ENCODE results near the gene HHAT.

The HHAT gene

DNA sequence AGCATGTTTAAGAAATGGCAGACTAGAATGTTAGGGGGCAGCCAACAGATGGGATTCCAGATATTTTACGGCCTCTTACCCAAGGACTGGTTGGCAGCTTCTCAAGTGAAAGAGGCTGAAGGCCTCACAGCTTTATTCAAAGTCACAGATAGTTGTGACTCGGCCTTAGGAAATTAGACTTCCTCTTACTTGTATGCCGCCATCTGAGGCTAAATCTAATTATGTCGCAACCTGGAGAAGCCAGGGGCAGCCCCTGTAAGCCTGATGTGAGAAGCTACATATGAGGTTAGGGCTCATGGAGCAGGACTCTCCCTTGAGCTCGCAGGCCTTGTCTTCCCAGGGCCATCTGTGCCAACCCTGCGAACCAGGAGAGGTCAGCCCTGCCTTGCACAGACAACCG lies 352.5 kb downstream of the HHAT start:
- Histone ChIP-seq H3K27me3 (ENCODE audit: control insufficient read depth in 1 of 2, insufficient read depth in 1 of 2, low read length in 2 of 2) (no peaks in the 10 kb centered on the region), H2BK5ac (ENCODE audit: low read depth, low read length, poor library complexity, severe bottlenecking) (no peak overlapping the region), H4K8ac (ENCODE audit: low read length) (no peak overlapping the region), H2BK120ac (ENCODE audit: low read depth, low read length) (no peak overlapping the region), H2BK15ac (ENCODE audit: low read depth, poor library complexity, severe bottlenecking) (no peak overlapping the region), H3K4me1 (ENCODE audit: control insufficient read depth, insufficient read depth, low read depth, low read length) (no peaks in the 10 kb centered on the region), H2BK12ac (ENCODE audit: low read length in 2 of 2) (no peak overlapping the region), H3K18ac (ENCODE audit: low read depth in 1 of 2, low read length in 2 of 2) (no peak overlapping the region), H4K91ac (ENCODE audit: low read length) (no peak overlapping the region), H3K79me1 (replicated peaks; ENCODE audit: low read length, poor library complexity, severe bottlenecking) (no peaks in the 10 kb centered on the region), H3K9ac (ENCODE audit: low read length) (no peak overlapping the region), H3K4me3 (ENCODE audit: insufficient read depth in 1 of 2, low read depth in 1 of 2, low read length in 2 of 2) (no peak overlapping the region), H3K4ac (ENCODE audit: low read depth in 1 of 2, low read length in 2 of 2) (no peak overlapping the region), H3K9me3 (ENCODE audit: control insufficient read depth, low read length) (no peaks in the 10 kb centered on the region), H3K27ac (ENCODE audit: low read length, poor library complexity, severe bottlenecking) (no peak overlapping the region), H3K4me2 (ENCODE audit: low read length, poor library complexity, severe bottlenecking) (no peak overlapping the region), H3K36me3 (ENCODE audit: control insufficient read depth in 1 of 2, insufficient read depth in 2 of 2, low read depth in 1 of 2, low read length in 2 of 2) (peaks cover 0 to 33% of the 10 kb centered on the region in 2 experiments), H2AK5ac (ENCODE audit: low read length, severe bottlenecking) (no peak overlapping the region), H3K23ac (ENCODE audit: low read length in 2 of 2) (no peak overlapping the region), H2AFZ (ENCODE audit: low read depth, low read length) (no peak overlapping the region), H3K14ac (ENCODE audit: low read length in 2 of 2) (no peak overlapping the region)
- WGBS, result 92% methylated on average over 7 of the region's 7 CpGs
- no peak for DNase-seq

DNA sequence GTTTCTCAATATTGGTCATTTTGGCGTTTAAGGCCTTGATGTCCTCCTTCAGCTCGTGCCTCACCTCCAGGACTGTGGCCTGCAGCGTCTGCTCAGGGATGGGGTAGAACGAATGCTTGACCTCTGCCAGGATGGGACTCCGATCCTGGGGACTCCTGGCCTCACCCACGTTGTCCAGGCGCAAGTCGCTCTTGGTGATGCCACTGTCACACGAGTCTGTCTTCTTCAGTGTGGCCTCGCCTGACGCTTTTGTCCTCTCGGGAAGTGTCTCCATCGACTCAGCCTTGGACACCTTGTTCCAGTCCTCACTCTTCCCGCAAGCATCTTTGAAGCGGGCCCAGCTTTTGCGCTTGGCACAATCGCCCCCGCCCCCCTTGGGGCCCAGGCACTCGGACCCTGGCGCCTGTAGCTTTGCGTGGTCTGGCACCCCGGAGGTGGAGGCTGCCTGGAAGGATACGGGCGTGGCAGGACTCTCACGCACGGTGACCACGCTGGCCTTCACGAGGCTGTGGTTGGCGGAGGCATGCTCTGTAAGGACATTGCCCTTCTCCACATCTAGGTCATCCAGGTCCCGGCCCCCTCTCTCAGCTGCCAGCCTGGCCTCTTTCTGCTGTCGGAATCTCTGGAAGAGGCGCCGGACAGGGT lies 354.8 kb downstream of the HHAT start:
- H3K36me3 ChIP-seq (ENCODE audit: control insufficient read depth in 1 of 2, insufficient read depth in 2 of 2, low read depth in 1 of 2, low read length in 2 of 2), result peaks cover 0 to 30% of the 10 kb centered on the region in 2 experiments
- no peak overlapping the region for H2AFZ ChIP-seq (ENCODE audit: low read depth, low read length)
- no peak overlapping the region for H3K14ac ChIP-seq (ENCODE audit: low read length in 2 of 2)
- H2AK5ac ChIP-seq (ENCODE audit: low read length, severe bottlenecking), result no peak overlapping the region
- 95% methylated on average over 33 of the region's 33 CpGs for WGBS
- no peak overlapping the region for H3K23ac ChIP-seq (ENCODE audit: low read length in 2 of 2)
- no peak overlapping the region for H2BK120ac ChIP-seq (ENCODE audit: low read depth, low read length)
- H2BK12ac ChIP-seq (ENCODE audit: low read length in 2 of 2), result no peak overlapping the region
- H3K27me3 ChIP-seq (ENCODE audit: control insufficient read depth in 1 of 2, insufficient read depth in 1 of 2, low read length in 2 of 2), result no peaks in the 10 kb centered on the region
- H3K4ac ChIP-seq (ENCODE audit: low read depth in 1 of 2, low read length in 2 of 2), result no peak overlapping the region
- H3K18ac ChIP-seq (ENCODE audit: low read depth in 1 of 2, low read length in 2 of 2), result no peak overlapping the region
- no peak overlapping the region for H2BK5ac ChIP-seq (ENCODE audit: low read depth, low read length, poor library complexity, severe bottlenecking)
- no peaks in the 10 kb centered on the region for H3K9me3 ChIP-seq (ENCODE audit: control insufficient read depth, low read length)
- DNase-seq, result no peak
- no peak overlapping the region for H4K91ac ChIP-seq (ENCODE audit: low read length)
- no peaks in the 10 kb centered on the region for H3K4me1 ChIP-seq (ENCODE audit: control insufficient read depth, insufficient read depth, low read depth, low read length)
- no peak overlapping the region for H3K9ac ChIP-seq (ENCODE audit: low read length)
- no peak overlapping the region for H2BK15ac ChIP-seq (ENCODE audit: low read depth, poor library complexity, severe bottlenecking)
- H3K4me2 ChIP-seq (ENCODE audit: low read length, poor library complexity, severe bottlenecking), result no peak overlapping the region
- H3K27ac ChIP-seq (ENCODE audit: low read length, poor library complexity, severe bottlenecking), result no peak overlapping the region
- no peak overlapping the region for H3K4me3 ChIP-seq (ENCODE audit: insufficient read depth in 1 of 2, low read depth in 1 of 2, low read length in 2 of 2)
- H3K79me1 ChIP-seq (replicated peaks; ENCODE audit: low read length, poor library complexity, severe bottlenecking), result no peaks in the 10 kb centered on the region
- H4K8ac ChIP-seq (ENCODE audit: low read length), result no peak overlapping the region

- no peak overlapping the region for H2AFZ ChIP-seq (ENCODE audit: low read depth, low read length)
- H3K36me3 ChIP-seq (ENCODE audit: control insufficient read depth in 1 of 2, insufficient read depth in 2 of 2, low read depth in 1 of 2, low read length in 2 of 2), result peaks cover 0 to 30% of the 10 kb centered on the region in 2 experiments
- H3K4me3 ChIP-seq (ENCODE audit: insufficient read depth in 1 of 2, low read depth in 1 of 2, low read length in 2 of 2), result no peak overlapping the region
- H4K8ac ChIP-seq (ENCODE audit: low read length), result no peak overlapping the region
- H3K27me3 ChIP-seq (ENCODE audit: control insufficient read depth in 1 of 2, insufficient read depth in 1 of 2, low read length in 2 of 2), result no peaks in the 10 kb centered on the region
- H2AK5ac ChIP-seq (ENCODE audit: low read length, severe bottlenecking), result no peak overlapping the region
- no peak overlapping the region for H4K91ac ChIP-seq (ENCODE audit: low read length)
- no peak overlapping the region for H3K9ac ChIP-seq (ENCODE audit: low read length)
- 74% methylated on average over 5 of the region's 5 CpGs for WGBS
- H3K14ac ChIP-seq (ENCODE audit: low read length in 2 of 2), result no peak overlapping the region
- H2BK12ac ChIP-seq (ENCODE audit: low read length in 2 of 2), result no peak overlapping the region
- H3K4me1 ChIP-seq (ENCODE audit: control insufficient read depth, insufficient read depth, low read depth, low read length), result peaks cover 4% of the 10 kb centered on the region
- no peak overlapping the region for H3K23ac ChIP-seq (ENCODE audit: low read length in 2 of 2)
- no peaks in the 10 kb centered on the region for H3K9me3 ChIP-seq (ENCODE audit: control insufficient read depth, low read length)
- no peak overlapping the region for H3K27ac ChIP-seq (ENCODE audit: low read length, poor library complexity, severe bottlenecking)
- no peaks in the 10 kb centered on the region for H3K79me1 ChIP-seq (replicated peaks; ENCODE audit: low read length, poor library complexity, severe bottlenecking)
- no peak overlapping the region for H2BK5ac ChIP-seq (ENCODE audit: low read depth, low read length, poor library complexity, severe bottlenecking)
- no peak overlapping the region for H3K18ac ChIP-seq (ENCODE audit: low read depth in 1 of 2, low read length in 2 of 2)
- DNase-seq, result no peak
- no peak overlapping the region for H3K4ac ChIP-seq (ENCODE audit: low read depth in 1 of 2, low read length in 2 of 2)
- no peak overlapping the region for H2BK120ac ChIP-seq (ENCODE audit: low read depth, low read length)
- no peak overlapping the region for H3K4me2 ChIP-seq (ENCODE audit: low read length, poor library complexity, severe bottlenecking)
- no peak overlapping the region for H2BK15ac ChIP-seq (ENCODE audit: low read depth, poor library complexity, severe bottlenecking)
Observed at GRCh38 chr1:210684466-210685294, 356.0 kb downstream of the HHAT start.

GRCh38 chr1:210685295-210685650 lies 356.6 kb downstream of the HHAT start:
- H2BK12ac ChIP-seq (ENCODE audit: low read length in 2 of 2), result no peak overlapping the region
- no peak overlapping the region for H2BK120ac ChIP-seq (ENCODE audit: low read depth, low read length)
- WGBS, result 92% methylated on average over 2 of the region's 3 CpGs
- H2BK15ac ChIP-seq (ENCODE audit: low read depth, poor library complexity, severe bottlenecking), result no peak overlapping the region
- H3K27ac ChIP-seq (ENCODE audit: low read length, poor library complexity, severe bottlenecking), result no peak overlapping the region
- H3K4me3 ChIP-seq (ENCODE audit: insufficient read depth in 1 of 2, low read depth in 1 of 2, low read length in 2 of 2), result no peak overlapping the region
- H4K91ac ChIP-seq (ENCODE audit: low read length), result no peak overlapping the region
- H3K36me3 ChIP-seq (ENCODE audit: control insufficient read depth in 1 of 2, insufficient read depth in 2 of 2, low read depth in 1 of 2, low read length in 2 of 2), result peaks cover 0 to 30% of the 10 kb centered on the region in 2 experiments
- H2BK5ac ChIP-seq (ENCODE audit: low read depth, low read length, poor library complexity, severe bottlenecking), result no peak overlapping the region
- no peak overlapping the region for H3K9ac ChIP-seq (ENCODE audit: low read length)
- H3K14ac ChIP-seq (ENCODE audit: low read length in 2 of 2), result no peak overlapping the region
- no peak overlapping the region for H2AFZ ChIP-seq (ENCODE audit: low read depth, low read length)
- DNase-seq, result no peak
- peaks cover 10% of the 10 kb centered on the region for H3K4me1 ChIP-seq (ENCODE audit: control insufficient read depth, insufficient read depth, low read depth, low read length)
- no peaks in the 10 kb centered on the region for H3K9me3 ChIP-seq (ENCODE audit: control insufficient read depth, low read length)
- no peak overlapping the region for H4K8ac ChIP-seq (ENCODE audit: low read length)
- no peak overlapping the region for H3K4me2 ChIP-seq (ENCODE audit: low read length, poor library complexity, severe bottlenecking)
- H3K79me1 ChIP-seq (replicated peaks; ENCODE audit: low read length, poor library complexity, severe bottlenecking), result no peaks in the 10 kb centered on the region
- no peak overlapping the region for H2AK5ac ChIP-seq (ENCODE audit: low read length, severe bottlenecking)
- H3K27me3 ChIP-seq (ENCODE audit: control insufficient read depth in 1 of 2, insufficient read depth in 1 of 2, low read length in 2 of 2), result no peaks in the 10 kb centered on the region
- no peak overlapping the region for H3K4ac ChIP-seq (ENCODE audit: low read depth in 1 of 2, low read length in 2 of 2)
- no peak overlapping the region for H3K23ac ChIP-seq (ENCODE audit: low read length in 2 of 2)
- H3K18ac ChIP-seq (ENCODE audit: low read depth in 1 of 2, low read length in 2 of 2), result no peak overlapping the region

All from mesenchymal stem cell (in vitro differentiated cells and primary cell).